HL-60/S4 treated with phorbol 12-myristate 13-acetate at 8.2 ng/mL for 4 days and 3 days (cell line): ENCODE results near the gene CUEDC1.

Experiments used
- in situ Hi-C: fragments of 300-500 bp; cut with MboI; formaldehyde crosslinking; loops from 2 replicates; pipeline ENCODE4 v1.15.0; 2022; ENCODE audit warnings: low sequenced_read_pairs

Gene CUEDC1

GRCh38 chr17:57955183-57955931, at the start of gene CUEDC1:
TSS of gene CUEDC1 (minus strand) at chr17:57955412. CDS start at chr17:57885564, 69,848 bp downstream.
- in situ Hi-C loops, result no loop called here

GRCh38 chr17:58004060-58004459, 48.8 kb upstream of the CUEDC1 start:
- in situ Hi-C loops, result no loop called here

DNA sequence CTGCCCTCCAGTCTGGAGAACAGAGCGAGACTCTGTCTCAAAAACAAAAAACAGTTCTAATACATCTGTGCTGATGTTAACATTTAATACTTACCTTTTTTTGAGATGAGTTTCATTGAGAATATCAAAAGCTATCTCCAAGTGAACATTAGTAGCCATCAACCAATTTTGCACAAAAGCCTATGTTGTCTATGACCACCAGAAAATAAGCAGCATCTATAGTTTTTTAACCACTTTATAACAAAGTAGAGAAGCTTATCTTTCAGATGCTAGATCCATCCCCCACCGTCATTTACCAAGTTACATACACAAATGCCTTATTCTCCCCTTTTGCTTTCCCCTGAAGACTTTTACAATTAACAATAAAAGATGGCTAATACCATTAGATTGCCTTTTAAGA, 47.8 kb upstream of the CUEDC1 start:
- in situ Hi-C loops, result no loop called here

GRCh38 chr17:58002154-58002948, 47.1 kb upstream of the CUEDC1 start:
- in situ Hi-C loops, result no loop called here

- in situ Hi-C loops, result no loop called here
These were observed 46.4 kb upstream of the CUEDC1 start for GRCh38 chr17:58001461-58002124.

GRCh38 chr17:57999496-58000017, 44.3 kb upstream of the CUEDC1 start:
- in situ Hi-C loops, result loop anchor here (5.0 kb wide), 1 partner anchor 147 kb away; the partner anchor contains the start of gene MRPS23

DNA sequence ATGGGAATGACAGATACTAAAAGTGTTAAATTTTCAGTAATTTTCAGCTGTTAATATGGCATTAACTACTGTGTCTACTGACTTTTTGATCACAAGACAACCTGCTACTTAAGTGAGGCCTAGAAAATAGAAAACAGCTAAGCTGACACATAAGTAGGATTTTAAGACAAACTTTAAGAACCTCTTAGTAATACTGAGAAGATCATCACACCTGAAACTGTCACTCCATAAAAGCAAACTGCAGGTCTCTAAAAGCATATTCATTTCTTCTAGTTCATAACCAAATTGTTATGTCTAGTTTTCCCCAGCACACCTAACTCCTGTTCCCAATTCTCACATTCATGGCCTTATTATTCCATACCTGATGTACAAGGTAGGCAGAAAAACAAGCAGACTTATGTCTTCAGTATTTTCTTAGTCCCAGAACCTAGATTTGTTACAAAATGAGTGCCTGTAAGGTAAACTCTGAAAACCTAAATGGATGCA, 43.8 kb upstream of the CUEDC1 start:
- in situ Hi-C loops, result loop anchor here (5.0 kb wide), 1 partner anchor 147 kb away; the partner anchor contains the start of gene MRPS23

DNA sequence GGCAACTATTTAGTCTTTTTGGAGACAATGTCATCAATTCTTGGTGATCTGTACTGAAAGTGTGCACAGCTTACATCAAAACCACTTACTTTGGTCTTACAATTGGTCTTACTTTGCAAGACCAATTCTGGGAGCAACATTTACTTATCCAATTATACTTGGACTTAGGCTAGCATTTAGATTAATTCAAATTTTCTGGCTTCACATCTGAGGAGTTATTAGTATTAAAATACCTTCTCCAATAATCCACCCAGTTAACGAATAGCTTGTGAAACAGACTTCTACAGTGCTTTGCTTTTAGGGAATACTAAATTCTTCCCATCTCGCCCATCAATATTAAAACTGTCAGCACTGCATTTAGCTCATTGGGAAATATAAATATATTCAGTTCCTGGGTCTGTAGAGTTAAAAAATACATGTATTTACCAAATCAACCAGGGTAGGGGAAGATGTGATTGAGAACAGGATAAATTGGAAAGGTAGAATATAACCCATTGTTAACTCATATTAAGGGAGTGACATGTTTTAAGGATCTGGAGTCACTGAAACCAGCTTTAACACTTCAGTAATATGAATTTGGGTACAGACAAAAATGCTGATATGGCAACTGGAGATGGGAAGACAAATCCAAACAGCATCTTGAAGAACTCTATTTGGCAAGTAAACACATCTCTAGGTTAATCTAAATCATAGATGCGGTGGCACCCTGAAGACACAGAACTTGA, 42.0 kb upstream of the CUEDC1 start:
- in situ Hi-C loops, result loop anchor here (5.0 kb wide), 1 partner anchor 145 kb away; the partner anchor contains the start of gene MRPS23

GRCh38 chr17:57995076-57995956, 40.1 kb upstream of the CUEDC1 start:
- in situ Hi-C loops, result loop anchor here (5.0 kb wide), 1 partner anchor 143 kb away; the partner anchor contains the start of gene MRPS23

DNA sequence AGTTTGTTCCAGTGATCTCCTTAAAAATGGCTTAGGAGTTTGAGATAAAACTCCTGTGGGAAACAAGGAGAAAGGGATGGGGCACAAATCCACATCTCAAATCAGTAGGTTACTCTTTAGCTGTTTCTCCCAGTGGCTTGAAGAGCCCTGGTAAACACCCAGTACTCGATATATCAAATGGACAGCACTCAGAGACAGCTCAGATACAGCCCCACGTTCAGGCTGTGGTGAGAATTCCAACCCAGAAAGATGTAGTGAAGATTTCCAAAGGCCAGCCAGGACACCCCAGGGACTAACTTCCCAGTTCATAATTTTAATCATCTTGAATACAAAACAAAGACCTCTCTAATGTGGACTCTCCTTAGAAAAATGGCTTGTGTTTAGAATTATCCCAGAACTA, 39.2 kb upstream of the CUEDC1 start:
- in situ Hi-C loops, result no loop called here

GRCh38 chr17:57993471-57994365, 38.5 kb upstream of the CUEDC1 start:
- in situ Hi-C loops, result no loop called here

DNA sequence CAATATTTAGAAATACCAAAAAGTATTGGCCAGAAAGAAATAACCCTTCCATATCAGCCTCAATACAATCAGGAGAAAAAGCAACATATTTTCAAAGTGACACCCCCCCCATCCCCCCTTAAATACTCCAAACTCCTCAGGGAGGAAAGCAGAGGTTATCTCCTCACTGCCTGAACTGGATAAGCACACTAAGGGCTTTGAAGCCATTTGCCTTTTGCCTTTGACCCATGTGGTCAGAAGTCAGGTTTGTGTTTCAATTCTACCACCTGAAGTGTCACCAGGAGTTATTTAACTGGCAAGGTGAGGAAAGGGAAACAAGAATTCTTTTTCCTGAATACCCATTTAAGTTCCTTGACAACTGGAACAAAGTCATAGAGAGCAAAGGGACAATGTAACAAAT, 36.3 kb upstream of the CUEDC1 start:
- in situ Hi-C loops, result no loop called here

GRCh38 chr17:57990037-57990436, 34.8 kb upstream of the CUEDC1 start:
- in situ Hi-C loops, result no loop called here

DNA sequence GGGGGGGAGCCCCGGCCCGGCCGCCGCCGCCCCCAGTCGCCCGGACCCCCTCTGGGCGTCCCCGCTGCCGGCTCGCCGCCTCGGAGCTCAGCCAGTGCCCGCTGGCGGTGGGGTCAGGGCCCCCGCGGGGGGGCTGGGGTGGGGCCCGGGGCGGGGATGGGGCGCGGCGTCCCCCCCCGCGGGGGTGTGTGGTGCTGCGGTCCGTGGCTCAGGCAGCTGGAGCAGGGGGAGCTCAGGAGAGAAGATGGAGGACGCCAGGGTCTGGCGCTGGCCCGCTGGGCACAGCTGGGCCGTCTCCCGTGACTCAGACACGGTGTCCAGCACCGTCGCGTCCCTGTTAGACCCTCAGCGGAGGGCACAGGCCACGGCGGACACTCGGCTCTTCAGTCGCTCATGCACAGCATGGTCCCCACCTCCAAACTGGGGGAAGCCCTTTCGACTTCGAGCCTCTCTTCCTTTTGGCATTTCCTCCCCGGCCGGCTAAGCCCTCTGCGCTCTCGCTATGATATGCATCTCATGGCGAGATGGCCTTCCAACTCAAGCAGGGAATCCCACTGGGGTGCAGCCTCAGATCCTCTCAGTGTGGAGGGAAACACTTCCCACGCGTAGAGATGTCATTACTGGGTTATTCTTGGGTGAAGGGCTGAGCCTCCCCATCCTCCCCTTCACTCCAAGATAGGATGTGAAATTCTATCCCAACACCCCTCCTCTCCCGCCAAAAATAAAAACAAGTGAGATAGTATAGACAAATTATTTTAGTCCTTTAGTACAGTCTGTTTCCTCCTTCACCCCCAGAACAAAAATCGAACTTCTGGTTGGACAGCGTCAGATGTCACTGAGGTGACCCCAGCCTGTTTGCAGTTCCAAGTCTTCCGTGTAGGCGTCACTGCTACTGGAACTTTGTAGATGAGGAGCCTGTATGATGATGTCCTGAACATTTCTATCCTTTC, 33.4 kb upstream of the CUEDC1 start:
- in situ Hi-C loops, result no loop called here

- in situ Hi-C loops, result no loop called here
These were observed 32.5 kb upstream of the CUEDC1 start, which contains the start of gene VEZF1 for GRCh38 chr17:57987581-57988300. TSS of gene VEZF1 (minus strand) at chr17:57988254. CDS start at chr17:57988111, 143 bp downstream.

- in situ Hi-C loops, result no loop called here
These were observed 31.8 kb upstream of the CUEDC1 start for GRCh38 chr17:57986841-57987580.
